HG02610 (cell line): ENCODE results near the gene GNPDA1.
"Not testable (repeated sequence)": the region's sequence is repeated elsewhere in the genome, so short reads cannot be mapped to it uniquely, and the experiment has no call there.

Experiments used
- ATAC-seq: cut with Tn5 transposase; IDR thresholded peaks from one replicate; pipeline ENCODE4 v1.9.1; 2021; ENCODE audit warnings: mild to moderate bottlenecking, moderate library complexity; ENCODE audit not compliant: unreplicated experiment

GNPDA1 gene

GRCh38 chr5:142012792-142013388, at the start of gene GNPDA1:
Gene GNPDA1 (minus strand): TSS chr5:142013027. CDS start chr5:142012035, 992 bp downstream.
- peak; percentile 54 for ATAC-seq

GRCh38 chr5:142059304-142059940, 46.6 kb upstream of the GNPDA1 start:
- no peak for ATAC-seq

- ATAC-seq: no peak
Observed at GRCh38 chr5:142057697-142058056, 44.9 kb upstream of the GNPDA1 start.

GRCh38 chr5:142056816-142057696, 44.2 kb upstream of the GNPDA1 start:
- ATAC-seq: no peak

- ATAC-seq: no peak
Observed at GRCh38 chr5:142055301-142055700, 42.5 kb upstream of the GNPDA1 start.

- no peak for ATAC-seq
Observed at GRCh38 chr5:142053426-142054151, 40.8 kb upstream of the GNPDA1 start.

- not testable (repeated sequence) for ATAC-seq
Observed at GRCh38 chr5:142052026-142052425, 39.2 kb upstream of the GNPDA1 start.

- no peak for ATAC-seq
Observed at GRCh38 chr5:142048272-142048671, 35.4 kb upstream of the GNPDA1 start.

- no peak for ATAC-seq
Observed at GRCh38 chr5:142046191-142046590, 33.4 kb upstream of the GNPDA1 start.

- not testable (repeated sequence) for ATAC-seq
Observed at GRCh38 chr5:142040881-142041280, 28.1 kb upstream of the GNPDA1 start.

- ATAC-seq: no peak
Observed at GRCh38 chr5:142040285-142040684, 27.5 kb upstream of the GNPDA1 start.

GRCh38 chr5:142038735-142039134, 25.9 kb upstream of the GNPDA1 start:
- ATAC-seq: no peak

GRCh38 chr5:142037599-142037998, 24.8 kb upstream of the GNPDA1 start:
- not testable (repeated sequence) for ATAC-seq

- no peak for ATAC-seq
Observed at GRCh38 chr5:142036918-142037317, 24.1 kb upstream of the GNPDA1 start.

- no peak for ATAC-seq
Observed at GRCh38 chr5:142034994-142035393, 22.2 kb upstream of the GNPDA1 start.

GRCh38 chr5:142033632-142034567, 21.1 kb upstream of the GNPDA1 start:
- not testable (repeated sequence) for ATAC-seq

- no peak for ATAC-seq
Observed at GRCh38 chr5:142032747-142033631, 20.2 kb upstream of the GNPDA1 start.

GRCh38 chr5:142032150-142032549, 19.3 kb upstream of the GNPDA1 start:
- ATAC-seq: no peak

- ATAC-seq: no peak
Observed at GRCh38 chr5:142025637-142026036, 12.8 kb upstream of the GNPDA1 start.
